HG03139 (cell line): ENCODE measurements around the gene CALHM3.

Experiments used
- ATAC-seq: cut with Tn5 transposase; IDR thresholded peaks from one replicate; pipeline ENCODE4 v1.9.1; 2021; ENCODE audit not compliant: unreplicated experiment

The CALHM3 gene

DNA sequence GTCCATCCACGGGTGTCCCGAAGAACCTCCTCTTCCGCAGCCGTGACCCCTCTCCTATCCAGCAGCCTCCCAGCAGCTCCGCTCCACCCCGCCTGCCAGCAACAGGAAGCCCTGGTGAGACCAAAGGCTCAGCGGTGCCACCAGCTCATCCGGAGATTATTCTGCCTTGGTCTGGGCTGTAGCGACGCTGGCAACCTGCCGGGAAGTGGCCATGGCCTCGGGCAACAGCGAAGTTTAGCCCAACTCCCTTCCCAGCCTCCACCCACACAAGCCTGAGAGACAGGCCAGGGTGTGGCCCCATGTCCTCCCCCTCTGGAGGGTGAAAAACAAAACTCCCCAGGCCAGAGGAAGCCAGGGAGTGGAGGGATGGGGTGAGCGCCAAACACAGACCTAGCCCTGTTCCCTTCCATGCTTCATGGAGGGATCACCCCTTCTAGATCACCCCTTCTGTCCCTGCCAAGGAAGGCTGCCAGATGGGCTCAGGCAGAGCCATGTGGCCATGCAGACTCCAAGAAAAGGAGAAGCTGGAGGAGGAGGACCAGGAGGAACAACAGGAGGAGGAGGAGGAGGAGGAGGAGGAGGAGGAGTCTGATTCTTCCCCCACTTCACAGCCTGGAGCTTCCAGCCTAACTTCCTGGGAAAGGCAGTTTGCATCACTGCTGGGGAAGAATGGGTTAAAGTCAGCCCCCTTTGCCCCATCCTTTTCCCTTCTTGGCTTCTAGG is 27.8 kb downstream of the CALHM3 start:
- ATAC-seq, result no peak

DNA sequence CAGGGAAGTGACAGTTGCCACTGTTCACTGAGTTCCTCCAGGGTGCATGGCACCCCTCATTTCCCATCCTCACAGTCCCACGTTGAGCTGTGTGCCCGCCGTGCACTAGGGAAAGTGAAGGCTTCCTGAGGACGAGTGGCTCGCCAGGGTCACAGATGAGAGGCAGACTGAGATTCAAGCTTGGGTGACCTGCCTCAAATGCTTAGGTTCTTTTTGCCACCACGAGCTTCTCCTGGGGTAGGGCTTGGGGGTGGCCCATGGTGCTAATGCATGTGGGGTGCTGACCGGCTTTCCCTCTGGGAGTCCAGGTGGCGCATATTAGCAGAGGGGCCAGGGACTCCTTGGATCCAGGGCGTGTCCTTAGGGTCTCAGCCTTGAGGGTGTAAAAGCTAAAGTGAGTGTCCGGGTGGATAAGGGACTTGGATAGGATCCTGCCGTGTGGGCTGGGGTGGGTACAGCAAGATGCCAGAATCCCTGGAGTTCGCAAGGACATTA is 28.8 kb downstream of the CALHM3 start:
- no peak for ATAC-seq

DNA sequence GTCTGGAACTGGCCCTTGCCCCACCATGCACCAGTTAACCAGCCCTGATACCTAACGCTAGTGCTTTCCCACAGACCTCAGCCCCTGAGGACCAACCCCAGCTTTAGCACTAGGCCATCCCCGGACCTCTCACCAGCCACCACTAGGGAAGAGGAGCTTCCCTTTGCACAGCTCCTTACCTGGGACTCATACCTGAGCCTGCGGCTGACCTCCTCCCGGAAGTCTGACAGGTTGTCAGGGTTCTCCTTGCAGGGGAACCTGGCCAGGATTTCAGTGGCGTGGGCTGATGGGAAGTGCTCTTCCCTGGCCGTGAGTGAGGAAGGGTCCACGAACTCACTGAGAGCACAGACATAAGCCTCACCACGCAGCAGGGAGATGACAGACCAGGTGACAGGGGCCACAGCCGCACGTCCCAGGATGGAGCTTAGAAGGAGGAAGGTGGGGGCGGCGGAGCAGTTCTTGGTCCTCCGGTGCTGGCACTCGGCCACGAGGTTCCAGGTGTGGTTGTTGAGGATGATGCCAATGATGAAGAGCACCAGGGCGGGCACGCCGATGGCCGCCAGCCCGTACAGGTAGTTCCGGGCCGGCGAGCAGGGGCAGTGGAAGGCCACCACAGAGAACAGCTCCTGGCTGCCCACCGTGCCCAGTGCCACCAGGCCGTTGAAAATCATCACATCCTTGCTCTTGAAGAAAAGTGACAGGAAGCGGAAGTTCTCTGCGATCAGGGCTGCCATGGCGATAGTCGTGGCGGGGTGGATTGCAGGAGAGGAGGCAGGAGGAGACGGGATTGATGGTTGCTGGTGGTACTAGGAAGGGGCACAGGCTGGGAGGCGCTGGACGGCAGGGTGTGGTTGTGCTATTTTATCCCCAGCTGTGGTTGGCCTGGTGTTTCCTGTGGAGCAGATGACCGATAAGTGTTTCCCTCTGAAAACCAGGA is 29.6 kb downstream of the CALHM3 start:
- ATAC-seq, result no peak

DNA sequence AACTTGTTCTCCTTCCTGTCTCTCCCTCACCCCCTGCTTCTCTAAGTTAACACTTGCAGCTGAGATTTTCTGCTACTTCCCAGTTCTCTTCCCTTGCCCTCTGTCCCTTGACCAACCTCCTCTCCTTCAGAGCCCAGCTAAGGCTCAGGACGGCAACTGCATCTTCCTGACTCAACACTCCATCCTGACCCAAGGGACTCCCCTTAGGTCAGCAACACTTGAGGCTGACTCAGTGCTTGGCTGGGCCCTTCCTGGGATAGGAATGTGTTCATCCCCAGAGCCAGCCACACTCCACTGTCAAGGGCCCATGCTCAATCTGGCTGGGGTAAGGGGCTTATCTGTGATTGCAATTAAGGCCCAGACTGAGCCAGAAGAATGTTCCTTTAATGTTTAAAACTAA is 30.3 kb downstream of the CALHM3 start:
- ATAC-seq, result no peak

DNA sequence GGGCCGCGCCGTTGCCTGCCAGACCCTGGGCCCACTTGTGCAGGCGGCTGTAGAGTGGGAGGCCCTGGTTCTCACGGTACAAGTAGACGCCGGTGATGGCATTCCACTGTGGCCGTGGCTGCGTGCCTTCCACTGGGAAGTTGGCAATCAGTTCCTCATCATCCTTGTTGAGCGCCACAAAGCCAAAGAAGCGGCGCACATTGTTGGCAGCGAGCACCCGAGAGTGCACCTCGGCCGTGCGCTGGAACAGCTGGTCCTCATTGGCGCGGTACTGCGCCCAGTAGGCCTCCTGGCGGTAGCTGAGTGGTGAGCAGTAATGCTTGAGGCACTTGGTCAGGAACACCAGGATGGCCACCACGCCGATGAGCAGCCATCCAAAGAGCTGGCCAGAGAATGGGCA is 31.9 kb downstream of the CALHM3 start:
- ATAC-seq, result no peak

DNA sequence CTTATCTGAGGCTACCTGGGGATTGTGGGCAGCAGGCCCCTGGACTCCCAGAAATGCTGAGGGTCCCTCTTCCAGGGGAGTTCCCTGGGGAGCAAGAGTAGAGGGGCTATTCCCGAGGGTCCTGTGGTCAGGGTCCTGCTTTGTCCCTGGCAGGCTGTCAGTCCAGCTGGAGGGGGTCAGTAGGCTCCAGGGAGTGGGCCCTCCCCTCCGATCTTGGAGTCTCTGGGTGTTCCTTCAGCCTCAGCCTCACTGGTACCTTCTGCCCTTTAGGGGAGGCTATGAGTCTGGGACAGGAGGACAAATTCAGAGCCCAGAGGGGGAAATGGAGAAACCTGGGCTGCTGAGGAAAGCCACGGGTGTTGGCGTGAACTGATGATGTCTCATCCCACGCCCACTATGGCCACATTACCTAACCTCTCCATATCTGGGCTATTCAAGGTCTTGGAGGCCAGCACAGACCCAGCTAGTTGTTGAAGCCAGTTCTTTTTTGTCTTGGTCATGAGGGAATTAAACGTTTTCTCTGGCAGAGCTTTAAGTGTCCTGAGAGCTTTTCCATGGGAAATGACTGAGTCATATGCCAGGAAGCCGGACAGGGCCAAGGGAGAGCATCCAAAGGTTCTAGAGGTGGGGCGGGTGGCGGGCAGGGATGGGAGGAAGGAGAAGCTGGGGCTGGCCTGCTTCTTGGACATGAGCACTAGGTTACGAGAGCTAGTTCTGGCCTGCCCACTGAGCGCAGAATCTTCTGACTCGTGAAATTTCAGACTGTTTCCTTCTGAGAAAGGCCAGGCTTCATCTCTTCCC is 33.1 kb downstream of the CALHM3 start:
- no peak for ATAC-seq

DNA sequence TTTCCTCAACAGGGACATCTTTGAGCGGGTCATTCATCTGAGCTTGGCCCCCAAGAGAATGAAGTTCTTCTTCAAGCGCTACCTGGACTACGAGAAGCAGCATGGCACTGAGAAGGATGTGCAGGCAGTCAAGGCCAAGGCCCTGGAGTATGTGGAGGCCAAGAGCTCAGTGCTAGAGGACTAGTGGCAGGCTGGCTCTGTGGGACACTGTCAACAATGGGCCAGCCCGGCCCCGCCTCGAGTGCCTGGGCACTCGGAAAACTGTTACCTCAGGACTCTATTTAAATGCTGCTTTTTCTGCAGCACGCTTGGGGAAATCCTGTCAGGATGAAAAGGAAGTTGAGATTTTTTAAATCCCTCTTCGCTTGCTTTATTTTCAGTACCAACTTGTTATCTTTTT is 33.7 kb downstream of the CALHM3 start:
- ATAC-seq, result no peak

DNA sequence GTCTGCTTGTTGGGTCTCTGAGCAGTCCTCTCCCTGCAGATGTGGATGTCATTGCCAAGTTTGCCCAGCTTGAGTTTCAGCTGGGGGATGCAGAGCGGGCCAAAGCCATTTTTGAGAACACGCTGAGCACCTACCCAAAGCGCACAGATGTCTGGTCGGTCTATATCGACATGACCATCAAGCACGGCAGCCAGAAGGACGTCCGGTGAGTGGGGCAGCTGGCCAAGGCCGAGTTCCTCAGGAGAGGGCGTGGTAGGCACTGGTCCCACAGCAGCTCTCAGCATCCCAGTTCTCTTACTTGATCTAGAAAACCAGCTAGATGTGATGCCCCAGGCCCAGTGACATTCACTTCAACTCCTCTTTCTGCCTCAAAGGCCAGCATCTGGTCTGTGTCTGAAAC is 34.6 kb downstream of the CALHM3 start:
- ATAC-seq, result no peak

DNA sequence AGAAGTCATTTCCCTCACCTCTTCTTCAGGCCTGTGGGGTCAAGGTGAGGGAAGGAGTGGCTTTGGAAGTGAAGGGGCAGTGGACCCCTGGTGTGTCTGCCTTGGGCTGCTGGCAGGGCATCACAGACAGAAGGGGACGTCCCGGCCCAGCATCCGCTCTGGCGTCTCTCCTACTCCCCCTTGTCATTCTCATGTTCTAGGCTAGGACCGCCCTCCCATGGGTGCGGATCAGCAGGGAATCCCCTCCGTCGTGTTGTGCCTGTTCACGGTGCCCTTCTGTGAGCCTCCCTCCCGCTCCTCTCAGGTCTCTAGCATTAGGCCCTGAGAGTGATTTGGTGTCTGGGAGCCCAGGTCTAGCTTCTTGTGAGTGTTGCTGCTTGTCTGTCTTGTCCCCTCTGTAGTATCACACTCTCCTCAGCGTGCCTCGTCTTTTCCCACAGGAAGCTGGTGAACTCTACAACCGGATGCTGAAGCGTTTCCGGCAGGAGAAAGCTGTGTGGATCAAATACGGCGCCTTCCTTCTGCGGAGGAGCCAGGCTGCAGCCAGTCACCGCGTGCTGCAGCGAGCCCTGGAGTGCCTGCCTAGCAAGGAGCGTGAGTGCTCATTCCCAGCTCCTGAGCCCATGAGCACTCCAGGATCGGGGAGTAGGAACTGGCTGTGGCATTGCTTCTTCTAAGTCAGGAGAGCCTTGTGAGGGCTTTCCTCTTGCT is 35.4 kb downstream of the CALHM3 start:
- no peak for ATAC-seq

DNA sequence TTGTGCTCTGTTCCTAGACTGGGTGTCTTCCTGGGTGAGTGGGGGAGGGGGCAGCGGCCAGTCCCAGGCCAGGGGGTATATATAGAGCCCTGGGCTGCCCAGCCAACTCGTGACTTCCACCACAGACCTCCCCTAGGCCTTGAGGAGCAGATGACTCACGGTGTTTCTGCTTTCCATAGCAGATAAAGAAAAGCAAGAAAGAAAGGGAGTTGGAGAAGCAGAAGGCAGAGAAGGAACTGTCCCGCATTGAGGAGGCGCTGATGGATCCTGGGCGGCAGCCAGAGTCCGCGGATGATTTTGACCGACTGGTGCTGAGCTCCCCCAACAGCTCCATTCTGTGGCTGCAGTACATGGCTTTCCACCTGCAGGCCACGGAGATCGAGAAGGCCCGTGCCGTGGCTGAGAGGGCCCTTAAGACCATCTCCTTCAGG is 37.0 kb downstream of the CALHM3 start:
- no peak for ATAC-seq

DNA sequence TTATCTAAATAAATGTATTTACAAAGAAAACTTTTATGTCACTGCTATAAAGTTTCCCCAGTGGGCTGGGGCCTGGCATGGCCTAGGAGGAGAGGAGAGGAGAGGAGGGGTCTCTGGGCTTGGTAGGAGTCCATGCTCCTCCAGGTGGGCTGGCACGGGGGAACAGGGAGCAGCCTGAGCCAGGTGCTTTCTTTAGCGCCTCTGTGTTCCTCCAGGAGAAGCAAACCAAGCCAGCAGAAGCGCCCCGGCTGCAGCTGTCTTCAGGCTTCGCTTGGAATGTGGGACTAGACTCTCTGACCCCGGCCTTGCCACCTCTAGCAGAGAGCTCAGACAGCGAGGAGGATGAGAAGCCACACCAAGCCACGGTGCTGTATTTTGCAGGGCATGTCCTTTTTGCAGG is 37.4 kb downstream of the CALHM3 start:
- no peak for ATAC-seq

DNA sequence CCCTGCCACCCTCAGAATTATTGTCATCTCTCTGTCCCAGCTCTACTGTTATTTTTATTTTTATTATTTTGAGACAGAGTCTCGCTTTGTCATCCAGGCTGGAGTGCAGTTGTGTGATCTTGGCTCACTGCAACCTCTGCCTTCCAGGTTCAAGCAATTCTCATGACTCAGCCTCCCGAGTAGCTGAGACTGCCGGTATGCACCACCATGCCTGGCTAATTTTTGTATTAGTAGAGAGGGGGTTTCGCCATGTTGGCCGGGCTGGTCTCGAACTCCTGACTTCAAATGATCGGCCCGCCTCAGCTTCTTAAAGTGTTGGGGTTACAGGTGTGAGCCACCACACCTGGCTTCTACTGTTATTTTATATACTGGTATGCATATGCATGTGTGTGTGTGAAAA is 37.8 kb downstream of the CALHM3 start:
- no peak for ATAC-seq

DNA sequence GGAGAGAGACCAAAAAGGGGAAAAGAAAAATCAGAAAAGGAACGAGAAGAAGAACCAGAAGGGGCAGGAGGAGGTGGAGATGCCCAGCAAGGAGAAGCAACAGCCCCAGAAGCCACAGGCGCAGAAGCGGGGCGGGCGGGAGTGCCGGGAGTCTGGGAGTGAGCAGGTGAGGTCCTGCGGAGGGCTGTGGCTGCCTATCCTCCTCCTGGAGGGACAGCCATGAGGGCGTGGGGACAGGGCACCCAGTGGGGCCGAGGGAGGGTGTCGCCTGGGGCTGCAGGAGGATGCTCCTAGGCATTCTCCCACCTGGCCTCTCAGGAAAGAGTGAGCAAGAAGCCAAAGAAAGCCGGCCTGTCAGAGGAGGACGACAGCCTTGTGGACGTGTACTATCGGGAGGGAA is 38.6 kb downstream of the CALHM3 start:
- no peak for ATAC-seq

DNA sequence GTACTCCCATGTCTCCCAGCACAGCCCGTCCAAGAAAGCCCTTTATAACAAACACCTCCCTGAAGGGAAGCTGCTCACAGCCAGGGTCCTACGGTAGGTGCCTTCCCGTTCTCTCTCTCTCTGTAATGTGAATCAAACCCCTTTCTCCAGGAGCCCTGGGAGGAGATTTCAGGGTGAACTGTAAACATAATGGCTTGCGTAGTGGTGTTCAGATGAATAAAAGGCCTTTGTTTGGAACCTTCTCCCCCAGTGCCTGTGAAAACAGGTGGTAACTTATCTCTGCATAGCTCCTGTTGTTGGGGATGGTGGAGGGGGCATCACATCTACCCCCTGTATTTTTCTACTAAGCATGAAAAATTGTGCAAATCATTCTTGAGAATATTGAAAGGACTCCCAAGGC is 39.3 kb downstream of the CALHM3 start:
- ATAC-seq, result no peak

DNA sequence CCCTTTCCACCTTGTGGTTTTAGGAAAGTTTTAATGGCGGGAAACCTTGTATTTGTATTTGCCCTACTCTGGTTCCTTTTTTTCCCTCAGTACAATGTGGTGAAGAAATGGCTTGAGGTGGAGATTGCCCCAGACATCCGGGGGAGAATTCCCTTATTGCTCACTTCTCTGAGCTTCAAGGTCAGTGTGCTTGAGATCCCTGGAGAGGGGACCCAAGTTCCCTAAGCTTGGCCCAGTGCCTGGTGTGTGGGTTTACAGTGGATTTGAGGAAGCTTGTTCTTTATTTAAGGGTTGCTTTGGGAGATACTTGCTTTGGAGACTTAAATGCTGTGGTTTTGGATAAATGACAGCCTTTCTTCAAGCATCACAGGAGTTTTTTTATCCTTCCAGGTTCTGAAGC is 45.2 kb downstream of the CALHM3 start:
- no peak for ATAC-seq

DNA sequence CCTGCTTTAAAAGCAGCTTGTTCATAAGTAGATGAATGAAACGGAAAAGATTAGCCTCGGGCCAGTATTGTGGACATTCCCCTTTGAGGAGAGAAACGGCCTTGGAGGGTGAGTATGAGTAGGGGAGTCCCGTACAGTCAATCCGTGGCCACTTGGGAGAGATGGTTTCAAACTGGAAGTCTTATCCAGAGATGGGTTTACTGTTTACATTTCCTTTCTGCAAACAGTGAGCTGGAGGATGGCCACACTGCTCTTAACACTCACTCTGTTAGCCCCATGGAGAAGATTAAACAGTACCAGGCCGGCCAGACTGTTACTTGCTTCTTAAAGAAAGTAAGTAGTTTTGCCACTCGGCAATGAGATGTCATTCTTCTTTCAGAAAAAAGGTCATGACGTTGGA is 47.1 kb downstream of the CALHM3 start:
- ATAC-seq, result no peak

DNA sequence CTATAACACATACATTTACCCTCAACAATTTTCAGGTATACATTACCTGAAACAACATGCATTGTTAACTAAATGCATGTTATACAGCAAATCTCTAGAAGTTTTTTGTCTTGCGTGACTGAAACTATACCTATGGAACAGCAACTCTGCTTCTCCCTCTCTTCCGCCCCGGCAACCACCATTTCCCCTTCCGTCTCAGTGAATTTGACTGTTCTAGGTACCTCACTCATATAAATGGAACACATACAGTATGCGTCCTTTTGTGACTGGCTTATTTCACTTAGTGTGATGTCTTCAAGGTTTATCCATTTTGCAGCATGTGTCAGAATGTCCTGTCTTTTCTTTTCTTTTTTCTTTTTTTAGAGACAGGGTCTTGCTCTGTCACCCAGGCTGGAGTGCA is 49.4 kb downstream of the CALHM3 start:
- ATAC-seq, result no peak

DNA sequence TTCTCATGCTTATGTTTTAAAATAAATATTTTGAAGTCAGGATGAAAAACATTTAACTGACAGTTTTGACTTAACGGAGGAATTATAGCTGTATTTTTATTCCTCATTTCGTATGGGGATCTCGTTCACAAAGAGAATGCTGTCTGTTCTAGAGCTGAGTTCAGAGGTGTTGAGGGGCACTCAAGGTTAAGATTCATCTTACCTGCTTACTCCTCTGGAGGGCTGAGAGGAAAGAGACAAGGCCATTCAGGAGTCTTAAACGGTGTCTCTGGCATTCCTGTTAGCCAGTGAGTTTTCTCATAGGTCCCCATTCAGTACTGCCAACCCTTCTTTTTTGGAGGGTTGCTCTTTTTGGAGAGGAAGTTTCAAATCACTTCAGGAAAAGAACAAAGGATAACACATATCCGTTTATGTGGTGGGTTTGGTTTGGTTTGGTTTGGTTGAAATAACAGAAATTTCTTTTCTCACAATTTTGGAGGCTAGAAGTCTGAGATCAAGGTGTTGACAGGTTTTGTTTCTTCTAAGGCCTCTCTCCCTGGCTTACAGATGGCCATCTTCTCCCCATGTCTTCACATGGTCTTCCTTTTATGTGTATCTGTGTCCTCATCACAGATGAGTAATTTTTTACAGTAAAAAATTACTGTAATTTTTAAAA is 49.9 kb downstream of the CALHM3 start:
- no peak for ATAC-seq

DNA sequence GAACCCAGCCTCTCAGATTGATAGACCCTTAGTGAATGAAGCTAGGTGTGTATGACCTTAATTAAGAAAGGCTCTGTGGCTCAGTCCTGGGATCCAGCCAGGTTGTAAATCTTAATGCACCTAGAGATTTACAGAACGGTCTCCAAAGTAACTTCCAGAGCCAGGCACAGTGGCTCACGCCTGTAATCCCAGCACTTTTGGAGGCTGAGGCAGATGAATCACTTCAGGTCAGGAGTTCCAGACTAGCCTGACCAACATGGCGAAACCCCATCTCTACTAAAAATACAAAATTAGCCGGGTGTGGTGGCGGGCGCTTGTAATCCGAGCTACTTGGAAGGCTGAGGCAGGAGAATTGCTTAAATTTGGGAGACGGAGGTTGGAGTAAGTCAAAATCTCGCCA is 51.2 kb downstream of the CALHM3 start:
- ATAC-seq, result no peak

DNA sequence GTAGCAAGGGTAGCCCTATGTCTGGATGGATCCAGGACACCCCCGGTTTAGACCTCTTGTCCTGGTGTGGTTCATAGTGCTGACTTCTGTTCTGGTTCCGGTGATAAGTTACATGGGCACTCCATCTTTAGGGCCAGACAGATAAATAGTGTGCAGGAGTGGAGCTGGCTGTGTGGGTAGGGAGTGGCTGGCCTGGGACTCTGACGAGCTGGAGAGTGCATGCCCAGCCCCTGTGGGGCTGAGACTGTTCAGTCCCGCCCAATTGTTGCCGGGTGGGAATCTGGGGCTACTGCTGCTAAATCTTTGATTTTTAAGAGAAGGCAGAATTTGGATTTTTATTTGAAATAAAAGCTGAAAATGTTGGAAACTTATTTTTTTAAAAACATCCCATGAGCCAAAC is 55.3 kb downstream of the CALHM3 start:
- no peak for ATAC-seq
